ENCODE data around the gene P3H1. TPM values are rescaled to one million over a fixed set of nuclear protein-coding genes. Genes with fewer than 3 reads are reported as not detected.

The P3H1 gene
- total RNA-seq, 2 experiments from 2014 or later: 39.7 to 41.5 TPM

- peaks cover 6% of the 10 kb centered on the region for H3K36me3 Mint-ChIP-seq (ENCODE audit: low read depth)
- H3K4me3 Mint-ChIP-seq: peak overlapping the region; percentile 62
- no peak overlapping the region for H3K27ac Mint-ChIP-seq
- POLR2A ChIA-PET: no interaction called here
- peaks cover 21% of the 10 kb centered on the region for H3K4me1 Mint-ChIP-seq
- no peaks in the 10 kb centered on the region for H3K27me3 Mint-ChIP-seq
- DNase-seq: no peak
- CTCF ChIA-PET: interaction anchor here (1.3 kb wide), 1 partner anchor 19 kb away, joined by 5 read pairs; the partner anchor contains the start of genes C1orf50 and P3H1
- H3K9me3 Mint-ChIP-seq: no peaks in the 10 kb centered on the region
These were observed 19.3 kb upstream of the P3H1 start for GRCh38 chr1:42786097-42786496.

GRCh38 chr1:42784946-42785693 lies 18.3 kb upstream of the P3H1 start, which contains the start of gene TMEM269:
TSS of gene TMEM269 (plus strand) at chr1:42784991. CDS start at chr1:42789894, 4,903 bp downstream.
- Mint-ChIP-seq H3K4me1 (peaks cover 26% of the 10 kb centered on the region), H3K27ac (peak within 1 kb of the TSS; percentile 46), H3K36me3 (ENCODE audit: low read depth) (peaks cover 13% of the 10 kb centered on the region), H3K9me3 (no peaks in the 10 kb centered on the region), H3K27me3 (no peaks in the 10 kb centered on the region), H3K4me3 (peak within 1 kb of the TSS; percentile 62)
- DNase-seq: peak; percentile 62
- POLR2A ChIA-PET: interaction anchor here (1.0 kb wide), 1 partner anchor 18 kb away, joined by 3 read pairs; the partner anchor contains the start of genes C1orf50 and P3H1
- CTCF ChIA-PET: interaction anchor here (1.3 to 1.8 kb wide), 2 partner anchors 18 to 47 kb away, joined by 3 to 7 read pairs; partner anchors contain the start of genes C1orf50 and P3H1

- Mint-ChIP-seq H3K36me3 (ENCODE audit: low read depth) (peaks cover 15% of the 10 kb centered on the region), H3K27me3 (no peaks in the 10 kb centered on the region), H3K4me3 (no peak overlapping the region), H3K27ac (peak overlapping the region; percentile 3), H3K9me3 (no peaks in the 10 kb centered on the region), H3K4me1 (peaks cover 28% of the 10 kb centered on the region)
- ChIA-PET CTCF (interaction anchor here (1.3 to 1.8 kb wide), 2 partner anchors 18 to 48 kb away, joined by 3 to 7 read pairs; partner anchors contain the start of genes C1orf50 and P3H1), POLR2A (interaction anchor here (1.0 kb wide), 1 partner anchor 18 kb away, joined by 3 read pairs; the partner anchor contains the start of genes C1orf50 and P3H1)
- DNase-seq: no peak
These were observed 17.7 kb upstream of the P3H1 start for GRCh38 chr1:42784547-42784945.

- H3K4me1 Mint-ChIP-seq: peaks cover 38% of the 10 kb centered on the region
- H3K27ac Mint-ChIP-seq: no peak overlapping the region
- no peak for DNase-seq
- CTCF ChIA-PET: interaction anchor here (0.9 to 1.8 kb wide), 4 partner anchors 16 to 24 kb away, joined by 3 to 7 read pairs (median 3); partner anchors contain the start of genes C1orf50 and P3H1
- POLR2A ChIA-PET: no interaction called here
- H3K27me3 Mint-ChIP-seq: no peaks in the 10 kb centered on the region
- peaks cover 22% of the 10 kb centered on the region for H3K36me3 Mint-ChIP-seq (ENCODE audit: low read depth)
- no peaks in the 10 kb centered on the region for H3K9me3 Mint-ChIP-seq
- no peak overlapping the region for H3K4me3 Mint-ChIP-seq
These were observed 16.3 kb upstream of the P3H1 start for GRCh38 chr1:42783092-42783491.

GRCh38 chr1:42780176-42780575 lies 13.3 kb upstream of the P3H1 start:
- Mint-ChIP-seq H3K27ac (no peak overlapping the region), H3K4me1 (peaks cover 29% of the 10 kb centered on the region), H3K36me3 (ENCODE audit: low read depth) (peaks cover 42% of the 10 kb centered on the region), H3K4me3 (no peak overlapping the region), H3K9me3 (no peaks in the 10 kb centered on the region), H3K27me3 (no peaks in the 10 kb centered on the region)
- POLR2A ChIA-PET: interaction anchor here (0.7 kb wide), 2 partner anchors 16 to 27 kb away, joined by 7 read pairs; no protein-coding TSS in a partner anchor
- CTCF ChIA-PET: interaction anchor here (0.7 to 3.6 kb wide), 3 partner anchors 11 to 293 kb away, joined by 4 to 21 read pairs (median 4); partner anchors contain the start of genes C1orf50 and P3H1
- DNase-seq: no peak

- DNase-seq: no peak
- CTCF ChIA-PET: interaction anchor here (0.7 to 3.6 kb wide), 3 partner anchors 11 to 294 kb away, joined by 4 to 21 read pairs (median 4); partner anchors contain the start of genes C1orf50 and P3H1
- H3K27me3 Mint-ChIP-seq: no peaks in the 10 kb centered on the region
- H3K9me3 Mint-ChIP-seq: no peaks in the 10 kb centered on the region
- H3K4me1 Mint-ChIP-seq: peaks cover 29% of the 10 kb centered on the region
- no peak overlapping the region for H3K4me3 Mint-ChIP-seq
- H3K27ac Mint-ChIP-seq: no peak overlapping the region
- POLR2A ChIA-PET: interaction anchor here (0.7 kb wide), 2 partner anchors 16 to 27 kb away, joined by 7 read pairs; no protein-coding TSS in a partner anchor
- peaks cover 47% of the 10 kb centered on the region for H3K36me3 Mint-ChIP-seq (ENCODE audit: low read depth)
These were observed 12.9 kb upstream of the P3H1 start for GRCh38 chr1:42779725-42780124.

- Mint-ChIP-seq H3K9me3 (no peaks in the 10 kb centered on the region), H3K4me3 (no peak overlapping the region), H3K27me3 (no peaks in the 10 kb centered on the region), H3K36me3 (ENCODE audit: low read depth) (peaks cover 55% of the 10 kb centered on the region), H3K4me1 (peaks cover 23% of the 10 kb centered on the region), H3K27ac (no peak overlapping the region)
- POLR2A ChIA-PET: interaction anchor here (1.5 kb wide), 1 partner anchor 11 kb away, joined by 4 read pairs; the partner anchor contains the start of genes C1orf50 and P3H1
- DNase-seq: peak; percentile 40
- CTCF ChIA-PET: interaction anchor here (0.6 to 3.6 kb wide), 11 partner anchors 9 to 645 kb away, joined by 3 to 21 read pairs (median 3); partner anchors contain the start of genes C1orf50 and P3H1
These were observed 11.0 kb upstream of the P3H1 start for GRCh38 chr1:42777852-42778251.

- no peak overlapping the region for H3K27ac Mint-ChIP-seq
- H3K27me3 Mint-ChIP-seq: no peaks in the 10 kb centered on the region
- H3K36me3 Mint-ChIP-seq (ENCODE audit: low read depth): peaks cover 56% of the 10 kb centered on the region
- CTCF ChIA-PET: interaction anchor here (0.9 to 2.4 kb wide), 2 partner anchors 52 to 137 kb away, joined by 3 to 8 read pairs; no protein-coding TSS in a partner anchor
- peaks cover 27% of the 10 kb centered on the region for H3K4me1 Mint-ChIP-seq
- H3K4me3 Mint-ChIP-seq: no peak overlapping the region
- DNase-seq: no peak
- POLR2A ChIA-PET: interaction anchor here (0.5 to 1.5 kb wide), 2 partner anchors 9 to 316 kb away, joined by 4 read pairs; partner anchors contain the start of genes C1orf50 and P3H1
- H3K9me3 Mint-ChIP-seq: no peaks in the 10 kb centered on the region
These were observed 9.7 kb upstream of the P3H1 start for GRCh38 chr1:42776502-42776901.

- Mint-ChIP-seq H3K27ac (no peak overlapping the region), H3K9me3 (no peaks in the 10 kb centered on the region), H3K4me1 (peaks cover 28% of the 10 kb centered on the region), H3K4me3 (no peak overlapping the region), H3K27me3 (no peaks in the 10 kb centered on the region), H3K36me3 (ENCODE audit: low read depth) (peaks cover 55% of the 10 kb centered on the region)
- DNase-seq: no peak
- ChIA-PET POLR2A (no interaction called here), CTCF (interaction anchor here (1.0 to 1.3 kb wide), 2 partner anchors 11 to 147 kb away, joined by 3 read pairs; no protein-coding TSS in a partner anchor)
These were observed 8.2 kb upstream of the P3H1 start for GRCh38 chr1:42774928-42775526.

GRCh38 chr1:42773420-42773819 lies 6.6 kb upstream of the P3H1 start:
- CTCF ChIA-PET: interaction anchor here (0.9 kb wide), 1 partner anchor 88 kb away, joined by 3 read pairs; no protein-coding TSS in a partner anchor
- H3K36me3 Mint-ChIP-seq (ENCODE audit: low read depth): peaks cover 61% of the 10 kb centered on the region
- no peak overlapping the region for H3K27ac Mint-ChIP-seq
- no peak for DNase-seq
- no peaks in the 10 kb centered on the region for H3K27me3 Mint-ChIP-seq
- H3K4me3 Mint-ChIP-seq: no peak overlapping the region
- peaks cover 31% of the 10 kb centered on the region for H3K4me1 Mint-ChIP-seq
- POLR2A ChIA-PET: no interaction called here
- no peaks in the 10 kb centered on the region for H3K9me3 Mint-ChIP-seq

GRCh38 chr1:42769811-42770210 lies 3.0 kb upstream of the P3H1 start:
- Mint-ChIP-seq H3K27me3 (no peaks in the 10 kb centered on the region), H3K36me3 (ENCODE audit: low read depth) (peaks cover 35% of the 10 kb centered on the region), H3K4me3 (no peak overlapping the region), H3K27ac (no peak overlapping the region), H3K9me3 (no peaks in the 10 kb centered on the region), H3K4me1 (peaks cover 40% of the 10 kb centered on the region)
- no peak for DNase-seq
- ChIA-PET POLR2A (no interaction called here), CTCF (interaction anchor here (0.6 to 1.5 kb wide), 4 partner anchors 8 to 188 kb away, joined by 3 to 4 read pairs (median 4); no protein-coding TSS in a partner anchor)

GRCh38 chr1:42768172-42768571 lies 1.3 kb upstream of the P3H1 start:
- Mint-ChIP-seq H3K4me1 (peaks cover 38% of the 10 kb centered on the region), H3K27me3 (no peaks in the 10 kb centered on the region), H3K36me3 (ENCODE audit: low read depth) (peaks cover 26% of the 10 kb centered on the region), H3K4me3 (no peak overlapping the region), H3K9me3 (no peaks in the 10 kb centered on the region), H3K27ac (peak overlapping the region; percentile 97)
- ChIA-PET POLR2A (no interaction called here), CTCF (interaction anchor here (1.5 to 2.7 kb wide), 3 partner anchors 10 to 57 kb away, joined by 3 to 21 read pairs (median 4); no protein-coding TSS in a partner anchor)
- no peak for DNase-seq
